ENCODE measurements around the gene EFNA1.

DNA sequence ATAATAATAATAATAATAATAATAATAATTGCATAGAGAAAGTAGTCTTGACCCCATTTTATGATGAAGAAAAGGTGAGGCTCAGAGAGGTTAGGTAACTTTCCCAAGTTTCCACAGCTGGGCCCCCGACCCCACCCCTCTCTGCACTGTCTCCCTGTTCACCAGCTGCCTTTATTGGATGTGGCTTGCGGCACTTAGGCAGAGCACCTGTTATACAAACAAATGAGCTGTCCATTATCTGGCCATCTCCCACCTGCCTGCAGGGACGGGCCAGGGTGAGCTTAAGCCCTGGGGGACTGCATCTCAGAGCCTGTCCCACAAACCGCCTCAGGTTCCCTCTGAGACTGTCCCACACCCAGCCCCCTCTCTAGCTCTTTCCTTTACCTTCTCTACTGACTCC, 10.1 kb upstream of the EFNA1 start:
- TF ChIP-seq EZH2 (IDR thresholded peaks at IDR 0.05; ENCODE audit: borderline replicate concordance, low read length): no peak
- TF ChIP-seq, protein P1, sequence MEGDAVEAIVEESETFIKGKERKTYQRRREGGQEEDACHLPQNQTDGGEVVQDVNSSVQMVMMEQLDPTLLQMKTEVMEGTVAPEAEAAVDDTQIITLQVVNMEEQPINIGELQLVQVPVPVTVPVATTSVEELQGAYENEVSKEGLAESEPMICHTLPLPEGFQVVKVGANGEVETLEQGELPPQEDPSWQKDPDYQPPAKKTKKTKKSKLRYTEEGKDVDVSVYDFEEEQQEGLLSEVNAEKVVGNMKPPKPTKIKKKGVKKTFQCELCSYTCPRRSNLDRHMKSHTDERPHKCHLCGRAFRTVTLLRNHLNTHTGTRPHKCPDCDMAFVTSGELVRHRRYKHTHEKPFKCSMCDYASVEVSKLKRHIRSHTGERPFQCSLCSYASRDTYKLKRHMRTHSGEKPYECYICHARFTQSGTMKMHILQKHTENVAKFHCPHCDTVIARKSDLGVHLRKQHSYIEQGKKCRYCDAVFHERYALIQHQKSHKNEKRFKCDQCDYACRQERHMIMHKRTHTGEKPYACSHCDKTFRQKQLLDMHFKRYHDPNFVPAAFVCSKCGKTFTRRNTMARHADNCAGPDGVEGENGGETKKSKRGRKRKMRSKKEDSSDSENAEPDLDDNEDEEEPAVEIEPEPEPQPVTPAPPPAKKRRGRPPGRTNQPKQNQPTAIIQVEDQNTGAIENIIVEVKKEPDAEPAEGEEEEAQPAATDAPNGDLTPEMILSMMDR (IDR thresholded peaks at IDR 0.05; ENCODE audit: low read length): no peak
